Neutrophil (primary cell): Measurements from ENCODE around the gene OCA2.

ENCODE experiments used
- H3K27ac ChIP-seq: fragments of 200-600 bp; sonication (generic); 2 replicates; pipeline ENCODE4 v1.5.1; 2016; ENCODE audit warnings: mild to moderate bottlenecking, moderate library complexity
- H3K27me3 ChIP-seq: fragments of 200-600 bp; sonication (generic); 2 replicates; pipeline ENCODE4 v1.6.0; 2016; ENCODE audit warnings: mild to moderate bottlenecking
- H3K36me3 ChIP-seq: fragments of 200-600 bp; sonication (generic); 2 replicates; pipeline ENCODE4 v1.5.1; 2017
- H3K4me1 ChIP-seq, 2 experiments: fragments of 200-600 bp in 1 of 2; sonication (generic) in 1 of 2; 1 replicate in 1 of 2; 2 replicates in 1 of 2; pipeline versions ENCODE4 v1.5.1 to v1.6.1; 2013 to 2016; ENCODE audit warnings: low read depth in 1 of 2, low read length in 1 of 2, mild to moderate bottlenecking in 1 of 2, moderate library complexity in 1 of 2; ENCODE audit not compliant: control insufficient read depth in 1 of 2, insufficient read depth in 1 of 2
- H3K4me3 ChIP-seq, 2 experiments: fragments of 200-600 bp in 1 of 2; sonication (generic) in 1 of 2; 1 replicate in 1 of 2; 2 replicates in 1 of 2; pipeline ENCODE4 v1.5.1; 2013 to 2016; ENCODE audit warnings: low read depth in 1 of 2, low read length in 1 of 2, mild to moderate bottlenecking in 1 of 2, moderate library complexity in 1 of 2
- H3K9me3 ChIP-seq: fragments of 200-600 bp; sonication (generic); 2 replicates; pipeline ENCODE4 v1.5.1; 2016
- CTCF ChIP-seq: fragments of 200-600 bp; sonication (generic); IDR thresholded peaks from 2 replicates; pipeline ENCODE4 v1.5.1; 2016; ENCODE audit warnings: antibody characterized with exemption

OCA2 gene

GRCh38 chr15:27763514-27763913 lies 335.6 kb downstream of the OCA2 start:
- Histone ChIP-seq H3K36me3 (no peaks in the 10 kb centered on the region), H3K27me3 (no peaks in the 10 kb centered on the region), H3K27ac (no peak overlapping the region), H3K4me1 (no peaks in the 10 kb centered on the region), H3K9me3 (no peaks in the 10 kb centered on the region), H3K4me3 (no peak overlapping the region)
- no peak for TF ChIP-seq CTCF

GRCh38 chr15:27762471-27762870 lies 336.6 kb downstream of the OCA2 start:
- H3K4me1 ChIP-seq: no peaks in the 10 kb centered on the region
- no peaks in the 10 kb centered on the region for H3K27me3 ChIP-seq
- no peak overlapping the region for H3K4me3 ChIP-seq
- no peak overlapping the region for H3K27ac ChIP-seq
- H3K36me3 ChIP-seq: no peaks in the 10 kb centered on the region
- TF ChIP-seq CTCF: no peak
- H3K9me3 ChIP-seq: no peaks in the 10 kb centered on the region

GRCh38 chr15:27757052-27757451 lies 342.1 kb downstream of the OCA2 start:
- no peak for TF ChIP-seq CTCF
- Histone ChIP-seq H3K4me3 (no peak overlapping the region), H3K4me1 (no peaks in the 10 kb centered on the region), H3K27ac (no peak overlapping the region), H3K36me3 (no peaks in the 10 kb centered on the region), H3K9me3 (no peaks in the 10 kb centered on the region), H3K27me3 (no peaks in the 10 kb centered on the region)

GRCh38 chr15:27752691-27753090 lies 346.4 kb downstream of the OCA2 start:
- Histone ChIP-seq H3K4me1 (no peaks in the 10 kb centered on the region), H3K4me3 (no peak overlapping the region), H3K36me3 (no peaks in the 10 kb centered on the region), H3K27ac (no peak overlapping the region), H3K9me3 (no peaks in the 10 kb centered on the region), H3K27me3 (no peaks in the 10 kb centered on the region)
- TF ChIP-seq CTCF: no peak

GRCh38 chr15:27747997-27748396 lies 351.1 kb downstream of the OCA2 start:
- no peaks in the 10 kb centered on the region for H3K36me3 ChIP-seq
- no peak for TF ChIP-seq CTCF
- H3K4me3 ChIP-seq: no peak overlapping the region
- no peaks in the 10 kb centered on the region for H3K9me3 ChIP-seq
- H3K27me3 ChIP-seq: no peaks in the 10 kb centered on the region
- no peak overlapping the region for H3K27ac ChIP-seq
- H3K4me1 ChIP-seq: no peaks in the 10 kb centered on the region

GRCh38 chr15:27746401-27746955 lies 352.6 kb downstream of the OCA2 start:
- Histone ChIP-seq H3K36me3 (no peaks in the 10 kb centered on the region), H3K4me1 (no peaks in the 10 kb centered on the region), H3K9me3 (no peaks in the 10 kb centered on the region), H3K27ac (no peak overlapping the region), H3K4me3 (no peak overlapping the region), H3K27me3 (no peaks in the 10 kb centered on the region)
- no peak for TF ChIP-seq CTCF
